ENCODE measurements around the gene HNRNPA1.
"Not testable (repeated sequence)": the region's sequence is repeated elsewhere in the genome, so short reads cannot be mapped to it uniquely, and the experiment has no call there.

- not testable (repeated sequence) for TF ChIP-seq CTCF (conservative IDR thresholded peaks at IDR 0.05; ENCODE audit: low read length); EZH2phosphoT487 (IDR thresholded peaks at IDR 0.05; ENCODE audit: borderline replicate concordance)
Measured at GRCh38 chr12:54231269-54231668, 49.3 kb upstream of the HNRNPA1 start.
